ENCODE results near the gene NTN1.

The NTN1 gene

DNA sequence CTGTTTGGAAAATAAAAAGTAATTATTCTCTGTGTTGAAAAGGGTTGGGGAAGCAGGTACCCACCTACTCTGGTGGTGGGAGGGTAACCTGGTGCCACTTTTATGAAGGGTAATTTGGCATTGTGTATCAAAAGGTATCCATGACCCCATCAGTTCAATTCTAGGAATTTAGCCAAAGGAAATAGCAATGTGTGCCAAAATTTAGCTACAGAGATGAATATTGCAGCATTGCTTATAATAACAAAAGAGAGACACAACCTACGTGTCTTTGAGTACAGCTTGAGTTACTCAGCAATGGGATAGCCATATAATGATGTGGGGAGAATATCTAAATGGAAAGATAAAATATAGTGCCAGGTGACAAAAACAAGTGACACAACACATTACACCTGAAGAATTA lies 170.7 kb downstream of the NTN1 start:
- DNase-seq (ENCODE audit: low read depth, low spot score), result no peak

GRCh38 chr17:9195411-9195810 lies 174.1 kb downstream of the NTN1 start:
- DNase-seq (ENCODE audit: low read depth, low spot score), result no peak

GRCh38 chr17:9195961-9196670 lies 174.8 kb downstream of the NTN1 start:
- DNase-seq (ENCODE audit: low read depth, low spot score), result no peak

GRCh38 chr17:9199571-9200551 lies 178.6 kb downstream of the NTN1 start:
- DNase-seq (ENCODE audit: low read depth, low spot score), result no peak

DNA sequence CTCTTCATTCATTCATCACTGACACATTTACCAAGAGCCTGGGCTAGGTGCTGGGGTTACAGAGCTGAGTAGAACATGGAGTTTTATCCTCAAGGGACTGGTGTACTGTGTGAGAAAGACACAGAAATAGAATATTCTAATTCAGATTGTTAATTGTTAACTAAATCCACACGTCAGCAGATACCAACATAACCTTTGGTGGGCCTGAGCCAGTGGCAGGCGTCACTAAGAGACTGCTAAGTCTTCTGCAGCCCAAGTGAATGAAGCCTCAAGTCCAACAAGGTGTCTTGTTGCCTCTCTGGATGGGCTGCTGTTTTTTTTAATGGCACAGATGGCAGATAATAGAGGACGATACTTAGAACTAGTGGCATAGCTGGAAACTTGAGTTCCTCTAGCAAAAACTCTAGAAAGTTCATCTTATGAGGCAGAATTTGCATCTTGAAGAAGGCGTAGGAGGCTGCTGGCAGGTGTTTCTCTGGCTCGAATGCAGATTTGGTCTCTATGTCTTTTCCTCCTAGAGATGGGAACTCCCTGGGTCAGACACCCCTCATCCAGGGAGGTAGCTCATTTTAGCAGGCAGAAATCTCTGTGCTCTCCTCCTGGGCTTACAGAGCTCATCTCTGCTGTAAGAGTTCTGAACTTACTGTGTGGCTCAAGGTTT lies 179.5 kb downstream of the NTN1 start:
- no peak for DNase-seq (ENCODE audit: low read depth, low spot score)

DNA sequence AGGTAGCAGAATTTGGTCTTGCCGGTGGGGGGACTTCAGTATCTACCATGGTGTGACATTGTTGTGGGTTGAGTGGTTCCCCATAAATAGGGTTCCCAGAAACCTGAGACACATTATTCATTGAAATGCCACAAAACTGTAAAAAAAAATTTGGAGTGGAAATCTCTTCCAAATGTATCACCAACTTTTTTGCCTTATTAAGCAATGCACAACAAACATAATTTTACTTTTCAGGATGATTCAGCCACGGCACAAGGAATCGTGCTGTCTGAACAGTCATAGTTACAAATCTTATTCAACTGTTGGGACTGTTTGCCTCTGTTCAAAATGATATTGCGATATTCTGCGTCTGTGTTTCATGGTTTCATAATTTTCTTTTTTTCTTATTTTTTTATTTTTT lies 181.2 kb downstream of the NTN1 start:
- no peak for DNase-seq (ENCODE audit: low read depth, low spot score)

DNA sequence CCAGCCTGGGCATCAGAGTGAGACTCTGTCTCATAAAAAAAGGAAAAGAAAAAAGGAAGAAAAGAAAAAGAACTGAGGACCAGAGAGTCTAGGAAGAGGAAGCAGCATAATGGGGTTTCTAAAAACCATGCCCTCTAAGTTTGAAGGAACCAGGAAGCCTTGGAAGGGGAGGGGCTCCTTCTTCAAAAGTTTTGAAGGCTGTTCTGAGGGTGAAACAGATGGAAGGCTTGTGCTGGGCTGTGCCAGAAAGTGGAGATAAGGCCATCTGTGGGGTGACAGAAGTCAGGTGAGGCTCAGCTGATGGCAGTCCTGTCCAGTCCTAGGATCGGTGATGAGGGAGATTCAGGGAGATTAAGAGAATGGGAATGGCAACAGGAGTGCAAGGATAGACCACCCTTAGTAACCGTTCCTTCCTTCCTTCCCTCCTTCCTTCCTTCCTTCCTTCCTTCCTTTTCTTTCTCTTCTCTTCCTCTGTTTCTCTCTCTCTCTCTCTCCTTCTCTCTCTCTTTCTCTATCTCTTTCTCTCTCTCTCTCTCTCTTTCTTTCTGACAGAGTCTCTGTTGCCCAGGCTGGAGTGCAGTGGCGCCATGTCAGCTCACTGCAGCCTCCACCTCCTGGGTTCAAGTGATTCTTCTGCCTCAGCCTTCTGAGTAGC lies 182.6 kb downstream of the NTN1 start:
- DNase-seq (ENCODE audit: low read depth, low spot score), result no peak

DNA sequence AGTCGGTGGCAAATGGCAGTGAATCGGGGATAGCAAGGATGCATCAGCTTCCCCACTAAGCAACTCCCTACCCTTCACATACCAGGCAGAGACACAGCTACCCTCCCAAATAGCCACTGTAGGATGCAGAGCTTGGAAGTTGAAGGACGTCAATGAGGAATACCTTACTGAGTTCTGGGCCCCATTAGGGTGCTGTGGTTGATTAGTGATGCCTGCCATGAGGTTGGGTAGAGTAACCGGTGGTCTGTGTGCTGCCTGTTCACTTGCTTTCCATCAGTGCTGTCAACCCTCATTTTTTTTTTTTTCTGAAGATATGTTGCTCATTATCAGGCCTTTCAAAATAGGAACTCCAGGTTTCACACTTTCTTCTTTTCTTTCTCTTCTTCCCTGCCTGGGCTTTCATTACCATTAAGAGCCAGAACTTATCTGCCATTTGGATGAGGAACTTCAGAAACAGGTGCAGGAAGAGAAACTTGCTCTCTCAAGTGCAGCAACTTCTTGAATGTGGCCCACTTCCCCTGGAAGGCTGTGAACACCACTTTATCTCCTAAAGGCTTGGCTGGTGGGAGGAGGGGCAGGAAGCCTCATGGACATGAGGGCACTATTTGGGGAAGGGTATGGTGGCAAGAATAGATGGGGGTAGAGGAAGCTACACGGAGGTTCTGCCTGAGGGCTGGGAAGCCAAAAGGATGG lies 183.5 kb downstream of the NTN1 start:
- DNase-seq (ENCODE audit: low read depth, low spot score), result no peak

DNA sequence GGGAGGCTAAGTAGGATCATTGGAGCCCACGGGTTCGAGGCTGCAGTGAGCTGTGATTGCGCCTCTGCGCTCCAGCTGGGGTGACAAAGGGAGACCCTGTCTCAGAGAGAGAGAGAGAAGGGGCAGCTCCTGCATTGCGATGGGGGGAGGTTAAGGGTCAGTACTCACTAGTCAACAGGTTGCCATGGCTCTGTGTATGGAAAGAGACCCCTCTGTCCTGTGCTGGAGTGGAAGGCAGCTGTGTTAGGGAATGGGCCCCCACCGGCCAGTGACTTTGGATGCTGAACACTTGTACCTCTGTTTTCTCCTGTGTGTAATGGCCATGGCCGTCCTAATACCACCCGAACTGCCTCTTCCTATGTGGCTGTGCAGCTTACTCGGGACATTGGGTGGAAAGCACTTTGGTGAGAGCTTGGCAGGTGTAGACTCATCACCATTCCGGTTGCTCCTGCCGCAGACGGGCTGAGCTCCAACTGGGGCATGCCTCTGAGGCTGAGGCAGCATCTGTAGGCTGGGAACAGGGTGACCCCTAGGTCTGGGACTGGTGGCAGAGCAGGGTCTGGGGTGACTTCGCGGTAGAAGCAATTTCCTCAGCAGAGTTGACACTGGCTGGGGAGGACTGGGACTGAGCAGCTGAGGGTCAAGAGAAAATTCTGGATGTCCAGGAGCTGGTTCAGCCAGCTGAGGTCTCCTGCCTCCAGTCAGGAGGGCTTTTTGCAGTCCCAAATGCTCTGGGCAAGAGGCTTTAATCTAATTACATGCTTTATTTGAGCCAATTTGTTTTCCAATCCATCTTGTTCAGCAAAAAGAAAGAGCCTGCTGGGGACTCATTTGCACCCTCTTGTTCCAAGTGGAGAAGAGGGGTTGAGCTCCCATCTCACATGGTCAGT lies 184.5 kb downstream of the NTN1 start:
- DNase-seq (ENCODE audit: low read depth, low spot score), result no peak

DNA sequence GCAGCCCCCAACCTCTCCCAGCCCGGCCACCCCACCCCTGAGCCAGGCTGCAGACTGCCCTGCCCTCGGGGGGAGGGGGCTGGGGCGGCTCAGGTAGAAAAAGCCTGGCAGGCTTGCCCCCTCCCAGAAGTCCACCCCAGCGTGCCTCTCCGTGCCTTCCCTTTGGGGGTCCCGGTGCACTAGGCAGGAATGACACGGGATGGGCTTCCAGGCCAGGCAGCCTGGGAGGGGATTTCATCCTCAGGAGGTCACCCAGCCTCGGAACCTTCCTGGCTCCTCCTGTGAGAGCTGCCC lies 185.0 kb downstream of the NTN1 start:
- no peak for DNase-seq (ENCODE audit: low read depth, low spot score)

- DNase-seq (ENCODE audit: low read depth, low spot score), result no peak
These were observed 185.5 kb downstream of the NTN1 start for GRCh38 chr17:9206741-9207332.

GRCh38 chr17:9208381-9209105 lies 187.2 kb downstream of the NTN1 start:
- DNase-seq (ENCODE audit: low read depth, low spot score), result no peak

DNA sequence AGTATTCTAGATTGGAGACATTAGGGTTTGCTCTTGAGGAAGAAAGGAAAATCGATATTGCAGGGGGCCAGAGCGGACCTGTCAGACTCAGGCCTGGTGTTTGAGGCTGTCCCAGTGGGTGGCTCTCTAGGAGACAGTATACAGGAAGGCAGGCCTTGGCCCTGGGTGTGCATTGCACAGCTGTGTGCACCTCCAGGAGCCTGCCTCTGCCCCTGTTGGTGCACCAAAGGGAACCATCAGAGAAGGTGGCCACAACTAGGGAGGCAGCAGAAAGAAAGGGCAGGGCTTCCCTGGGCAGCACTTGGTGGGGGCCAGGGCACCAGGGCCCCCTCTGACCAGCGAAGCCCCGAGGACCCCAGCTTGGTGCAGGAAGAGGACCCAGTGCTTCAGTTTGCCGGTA lies 188.0 kb downstream of the NTN1 start:
- no peak for DNase-seq (ENCODE audit: low read depth, low spot score)

GRCh38 chr17:9209781-9210370 lies 188.6 kb downstream of the NTN1 start:
- no peak for DNase-seq (ENCODE audit: low read depth, low spot score)

DNA sequence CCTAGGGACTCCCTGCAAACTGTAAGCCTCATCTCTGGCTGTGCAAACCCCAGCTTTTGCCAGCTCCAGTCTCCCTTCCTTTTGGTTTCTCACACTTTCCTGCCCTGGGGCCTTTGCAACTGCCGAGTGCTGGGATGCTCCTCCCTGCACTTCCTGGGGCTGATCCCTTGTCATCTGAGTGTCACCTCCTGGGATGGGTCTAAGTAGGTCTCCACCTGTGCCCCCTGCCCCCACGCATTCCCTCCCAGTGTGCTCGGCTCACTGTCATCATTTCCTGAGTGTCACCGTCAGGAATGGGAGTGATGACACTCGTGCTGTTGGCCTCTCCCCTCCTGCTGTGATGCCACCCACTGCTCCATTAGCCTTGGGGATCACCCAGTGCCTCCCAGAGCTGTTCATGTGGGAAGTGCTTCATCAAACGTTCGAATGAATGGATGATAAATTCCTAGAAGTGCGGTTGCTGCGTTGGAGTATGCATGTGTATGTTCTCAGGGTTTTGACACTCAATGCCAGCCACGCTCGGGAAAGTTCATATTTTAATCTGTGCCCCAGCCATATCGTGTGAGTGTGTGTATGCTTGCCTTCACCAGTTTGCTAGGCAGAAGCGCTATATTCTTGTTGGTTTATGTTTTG lies 189.9 kb downstream of the NTN1 start:
- no peak for DNase-seq (ENCODE audit: low read depth, low spot score)

DNA sequence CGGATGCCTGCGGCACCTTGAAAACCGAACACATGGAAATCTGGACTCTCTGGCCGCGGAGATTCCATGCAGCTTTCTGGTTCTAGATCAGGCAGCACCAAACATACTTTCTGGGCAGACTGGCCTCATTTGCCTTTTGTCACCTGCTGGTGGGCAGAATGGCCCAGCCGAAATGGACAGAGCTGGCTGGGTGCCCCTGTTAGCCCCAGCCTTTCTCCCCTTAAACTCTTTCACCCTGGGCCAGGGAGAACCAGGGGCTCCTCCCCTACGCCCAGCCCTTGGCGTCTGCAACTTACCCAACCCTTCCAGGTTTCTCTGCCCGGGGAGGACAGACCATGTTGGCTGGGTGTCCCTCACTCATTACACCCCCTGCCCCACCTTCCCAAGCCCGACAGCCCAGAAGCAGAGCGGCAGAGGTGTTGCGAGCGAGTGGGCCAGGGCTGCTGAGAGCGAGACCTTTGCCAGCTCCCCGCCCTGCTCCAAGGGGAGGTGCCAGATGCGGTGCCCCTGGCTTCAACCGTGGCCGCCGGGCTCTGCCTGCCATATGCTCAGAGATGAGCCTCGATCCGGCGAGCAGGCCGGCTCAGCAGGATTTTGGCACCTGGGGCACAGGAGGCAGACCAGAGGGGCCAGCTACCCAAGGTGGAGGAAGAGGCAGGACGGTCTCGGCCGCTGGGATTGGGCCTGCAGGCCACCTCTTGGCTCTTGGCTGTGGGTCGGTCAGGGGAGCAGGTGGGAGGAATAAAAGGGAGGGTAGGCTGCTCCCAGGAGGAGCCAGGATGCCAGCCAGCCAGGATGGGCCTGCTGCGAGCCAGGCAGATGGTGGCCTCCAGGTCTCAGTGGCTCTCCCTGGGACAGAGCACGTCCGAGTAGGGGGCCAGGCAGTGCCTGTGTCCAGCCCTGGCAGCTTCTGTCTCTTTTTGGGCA lies 191.3 kb downstream of the NTN1 start:
- DNase-seq (ENCODE audit: low read depth, low spot score), result no peak

GRCh38 chr17:9213303-9213640 lies 192.0 kb downstream of the NTN1 start:
- DNase-seq (ENCODE audit: low read depth, low spot score), result no peak

GRCh38 chr17:9215465-9215864 lies 194.2 kb downstream of the NTN1 start:
- no peak for DNase-seq (ENCODE audit: low read depth, low spot score)

Measured in brain pericyte (primary cell).